GM19025 (cell line): ENCODE measurements around the gene HSD17B2.
"Not testable (repeated sequence)": the region's sequence is repeated elsewhere in the genome, so short reads cannot be mapped to it uniquely, and the experiment has no call there.

Experiments used
- ATAC-seq: cut with Tn5 transposase; IDR thresholded peaks from one replicate; pipeline ENCODE4 v1.9.1; 2021; ENCODE audit warnings: mild to moderate bottlenecking, low read depth, moderate library complexity; ENCODE audit not compliant: unreplicated experiment

The HSD17B2 gene

GRCh38 chr16:82034981-82035612, at the start of gene HSD17B2:
Gene HSD17B2, plus strand, starts transcription at chr16:82035253. Its CDS starts 172 bp downstream, at chr16:82035425.
- no peak for ATAC-seq

- no peak for ATAC-seq
Measured at GRCh38 chr16:81987121-81987520, 47.9 kb upstream of the HSD17B2 start.

- no peak for ATAC-seq
Measured at GRCh38 chr16:81987706-81988105, 47.3 kb upstream of the HSD17B2 start.

- no peak for ATAC-seq
Measured at GRCh38 chr16:81992859-81993258, 42.2 kb upstream of the HSD17B2 start.

GRCh38 chr16:81994485-81994884, 40.6 kb upstream of the HSD17B2 start:
- no peak for ATAC-seq

- no peak for ATAC-seq
Measured at GRCh38 chr16:81995651-81996050, 39.4 kb upstream of the HSD17B2 start.

- ATAC-seq = no peak
Measured at GRCh38 chr16:81996664-81997509, 38.2 kb upstream of the HSD17B2 start.

GRCh38 chr16:81997738-81998137, 37.3 kb upstream of the HSD17B2 start:
- ATAC-seq = no peak

- no peak for ATAC-seq
Measured at GRCh38 chr16:82002831-82003230, 32.2 kb upstream of the HSD17B2 start.

GRCh38 chr16:82004601-82005000, 30.5 kb upstream of the HSD17B2 start:
- ATAC-seq = no peak

GRCh38 chr16:82005027-82005830, 29.8 kb upstream of the HSD17B2 start:
- no peak for ATAC-seq

- ATAC-seq = no peak
Measured at GRCh38 chr16:82006036-82006435, 29.0 kb upstream of the HSD17B2 start.

GRCh38 chr16:82007189-82007588, 27.9 kb upstream of the HSD17B2 start:
- no peak for ATAC-seq

GRCh38 chr16:82008957-82009592, 26.0 kb upstream of the HSD17B2 start:
- ATAC-seq = no peak

GRCh38 chr16:82009789-82010188, 25.3 kb upstream of the HSD17B2 start:
- ATAC-seq = not testable (repeated sequence)

- ATAC-seq = no peak
Measured at GRCh38 chr16:82010649-82011048, 24.4 kb upstream of the HSD17B2 start.

GRCh38 chr16:82011199-82011641, 23.8 kb upstream of the HSD17B2 start, which contains the start of gene SDR42E1:
Gene SDR42E1, minus strand, starts transcription at chr16:82011470. Its CDS starts 10,612 bp downstream, at chr16:82000858.
- peak; percentile 94 for ATAC-seq

GRCh38 chr16:82013139-82013538, 21.9 kb upstream of the HSD17B2 start:
- ATAC-seq = no peak

GRCh38 chr16:82016263-82016662, 18.8 kb upstream of the HSD17B2 start:
- ATAC-seq = no peak

- no peak for ATAC-seq
Measured at GRCh38 chr16:82016964-82017363, 18.1 kb upstream of the HSD17B2 start.
